ENCODE data around the gene LRP3. TPM values are rescaled to one million over a fixed set of nuclear protein-coding genes. Genes with fewer than 3 reads are reported as not detected.
"Not testable (repeated sequence)": the region's sequence is repeated elsewhere in the genome, so short reads cannot be mapped to it uniquely, and the experiment has no call there.

The LRP3 gene
- total and polyA plus RNA-seq, 12 donors, result 8.5 to 23.6 (median 15.9) TPM

DNA sequence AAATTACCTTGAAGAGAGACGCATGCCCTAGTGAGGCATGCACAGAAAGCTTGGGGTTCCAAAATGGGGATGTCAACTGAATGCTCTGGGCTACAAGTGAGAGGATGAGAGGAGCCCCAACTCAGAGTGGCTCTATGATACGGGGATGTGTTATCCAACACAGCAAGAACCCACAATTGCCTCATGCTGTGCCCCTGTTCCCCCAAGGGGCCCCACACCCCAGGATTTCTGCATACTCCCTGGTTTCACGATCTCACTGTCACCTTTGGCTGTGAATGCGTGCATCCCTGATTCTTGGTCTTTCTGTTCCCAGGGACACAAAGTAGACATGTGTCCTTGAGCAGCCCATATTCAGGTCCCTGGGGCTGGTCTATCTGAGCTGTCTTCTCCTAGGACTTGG lies 32.9 kb upstream of the LRP3 start:
- no peak for DNase-seq
- no peak for ATAC-seq
- TF ChIP-seq, protein P1, sequence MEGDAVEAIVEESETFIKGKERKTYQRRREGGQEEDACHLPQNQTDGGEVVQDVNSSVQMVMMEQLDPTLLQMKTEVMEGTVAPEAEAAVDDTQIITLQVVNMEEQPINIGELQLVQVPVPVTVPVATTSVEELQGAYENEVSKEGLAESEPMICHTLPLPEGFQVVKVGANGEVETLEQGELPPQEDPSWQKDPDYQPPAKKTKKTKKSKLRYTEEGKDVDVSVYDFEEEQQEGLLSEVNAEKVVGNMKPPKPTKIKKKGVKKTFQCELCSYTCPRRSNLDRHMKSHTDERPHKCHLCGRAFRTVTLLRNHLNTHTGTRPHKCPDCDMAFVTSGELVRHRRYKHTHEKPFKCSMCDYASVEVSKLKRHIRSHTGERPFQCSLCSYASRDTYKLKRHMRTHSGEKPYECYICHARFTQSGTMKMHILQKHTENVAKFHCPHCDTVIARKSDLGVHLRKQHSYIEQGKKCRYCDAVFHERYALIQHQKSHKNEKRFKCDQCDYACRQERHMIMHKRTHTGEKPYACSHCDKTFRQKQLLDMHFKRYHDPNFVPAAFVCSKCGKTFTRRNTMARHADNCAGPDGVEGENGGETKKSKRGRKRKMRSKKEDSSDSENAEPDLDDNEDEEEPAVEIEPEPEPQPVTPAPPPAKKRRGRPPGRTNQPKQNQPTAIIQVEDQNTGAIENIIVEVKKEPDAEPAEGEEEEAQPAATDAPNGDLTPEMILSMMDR (IDR thresholded peaks at IDR 0.05), result no peak
- Histone ChIP-seq H3K27ac (no peak overlapping the region), H3K4me1 (peaks cover 0 to 34% (median 0%) of the 10 kb centered on the region in 9 donors), H3K36me3 (no peaks in the 10 kb centered on the region), H3K27me3 (no peaks in the 10 kb centered on the region), H3K4me3 (no peak overlapping the region), H3K9me3 (no peaks in the 10 kb centered on the region)
- 64 to 75% methylated on average over 4 of the region's 4 CpGs for WGBS, 2 donors
- intact Hi-C loops (cut with DNase I), result no loop called here

DNA sequence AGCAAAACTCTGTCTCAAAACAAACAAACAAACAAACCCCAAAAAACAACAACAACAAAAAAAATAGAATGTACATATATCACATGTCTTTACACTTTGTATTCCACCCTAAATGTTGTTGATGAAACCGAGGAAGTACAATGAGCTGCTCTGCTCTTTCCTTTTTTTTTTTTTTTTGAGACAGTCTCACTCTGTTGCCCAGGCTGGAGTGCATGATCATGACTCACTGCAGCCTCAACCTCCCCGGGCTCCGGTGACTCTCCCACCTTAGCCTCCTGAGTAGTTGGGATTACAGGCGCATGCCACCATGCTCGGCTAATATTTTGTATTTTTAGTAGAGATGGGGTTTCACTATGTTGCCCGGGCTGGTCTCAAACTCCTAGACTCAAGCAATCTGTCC lies 30.6 kb upstream of the LRP3 start:
- Histone ChIP-seq H3K27ac (no peak overlapping the region), H3K4me3 (no peak overlapping the region), H3K9me3 (peaks cover 0 to 17% (median 0%) of the 10 kb centered on the region in 11 donors), H3K4me1 (peaks cover 0 to 28% (median 0%) of the 10 kb centered on the region in 9 donors), H3K27me3 (no peaks in the 10 kb centered on the region), H3K36me3 (no peaks in the 10 kb centered on the region)
- DNase-seq, result no peak
- TF ChIP-seq, protein P1 (IDR thresholded peaks at IDR 0.05), result no peak
- intact Hi-C loops (cut with DNase I), result no loop called here
- 90 to 92% methylated on average over 6 of the region's 6 CpGs for WGBS, 2 donors
- no peak for ATAC-seq

DNA sequence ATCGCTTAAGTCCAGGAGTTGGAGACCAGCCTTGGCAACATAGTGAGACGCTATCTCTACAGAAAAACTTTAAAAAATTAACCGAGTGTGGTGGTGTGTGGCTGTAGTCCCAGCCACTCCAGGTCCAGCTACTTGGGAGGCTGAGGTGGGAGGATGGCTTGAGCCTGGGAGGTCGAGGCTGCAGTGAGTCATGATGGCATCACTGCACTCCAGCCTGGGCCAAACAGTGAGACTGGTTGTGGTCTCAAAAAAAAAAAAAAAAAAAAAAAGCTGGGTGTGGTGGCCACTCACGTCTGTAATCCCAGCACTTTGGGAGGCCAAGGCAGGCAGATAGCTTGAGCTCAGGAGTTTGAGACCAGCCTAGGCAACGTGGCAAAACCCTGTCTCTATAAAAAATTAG lies 28.1 kb upstream of the LRP3 start:
- ATAC-seq; DNase-seq; intact Hi-C loops (cut with DNase I); H3K27ac ChIP-seq; H3K4me3 ChIP-seq; H3K27me3 ChIP-seq; H3K4me1 ChIP-seq; H3K36me3 ChIP-seq: not testable (repeated sequence)
- H3K9me3 ChIP-seq, result peaks cover 0 to 23% (median 0%) of the 10 kb centered on the region in 11 donors
- 74 to 75% methylated on average over 6 of the region's 6 CpGs for WGBS, 2 donors

DNA sequence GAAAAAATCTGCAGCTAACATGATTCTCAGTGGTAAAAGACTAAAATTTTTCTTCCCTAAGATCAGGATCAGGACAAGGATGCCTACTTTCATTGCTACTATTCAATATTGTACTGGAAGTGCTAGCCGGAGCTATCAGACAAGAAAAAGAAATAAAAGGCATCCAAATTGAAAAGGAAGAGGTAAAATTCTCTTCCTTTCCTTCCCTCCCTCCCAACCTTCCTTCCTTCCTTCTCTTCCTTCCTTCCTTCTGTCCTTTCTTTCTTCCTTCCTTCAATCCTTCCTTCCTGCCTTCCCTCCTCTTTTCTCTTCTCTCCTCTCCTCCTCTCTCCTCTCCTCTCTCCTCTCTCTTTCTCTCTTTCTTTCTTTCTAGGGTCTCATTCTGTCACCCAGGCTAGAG lies 26.7 kb upstream of the LRP3 start:
- intact Hi-C loops (cut with DNase I), result no loop called here
- DNase-seq (no peak), ATAC-seq (no peak)
- TF ChIP-seq, protein P1 (IDR thresholded peaks at IDR 0.05), result no peak
- H3K4me3 ChIP-seq, result no peak overlapping the region
- H3K27ac ChIP-seq, result no peak overlapping the region
- peaks cover 0 to 2% (median 0%) of the 10 kb centered on the region in 9 donors for H3K4me1 ChIP-seq
- no peaks in the 10 kb centered on the region for H3K27me3 ChIP-seq
- H3K9me3 ChIP-seq, result peaks cover 0 to 23% (median 0%) of the 10 kb centered on the region in 11 donors
- no peaks in the 10 kb centered on the region for H3K36me3 ChIP-seq
- 94% methylated on average over 1 of the region's 1 CpG for WGBS, 2 donors

DNA sequence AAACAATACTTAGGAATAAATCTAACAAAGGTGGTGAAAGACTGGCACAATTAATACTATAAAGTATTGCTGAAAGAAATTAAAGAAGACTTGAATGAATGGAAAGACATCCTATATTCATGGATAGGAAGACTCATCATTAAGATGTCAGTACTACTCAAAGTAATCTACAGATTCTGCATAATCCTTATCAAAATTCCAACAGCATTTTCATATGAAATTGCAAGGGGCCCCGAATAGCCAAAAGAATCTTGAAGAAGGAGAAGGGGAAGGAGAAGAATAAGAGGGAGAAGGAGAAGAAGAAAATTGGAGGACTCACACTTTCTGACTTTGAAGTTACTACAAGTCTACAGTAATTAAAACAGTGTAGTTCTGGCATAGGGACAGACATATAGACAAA lies 25.6 kb upstream of the LRP3 start:
- Histone ChIP-seq H3K36me3 (no peaks in the 10 kb centered on the region), H3K4me1 (peaks cover 0 to 10% (median 5%) of the 10 kb centered on the region in 9 donors), H3K4me3 (no peak overlapping the region), H3K9me3 (peaks cover 0 to 23% (median 0%) of the 10 kb centered on the region in 11 donors), H3K27ac (no peak overlapping the region), H3K27me3 (no peaks in the 10 kb centered on the region)
- ATAC-seq (no peak), DNase-seq (no peak)
- 83 to 96% methylated on average over 1 of the region's 1 CpG for WGBS, 2 donors
- intact Hi-C loops (cut with DNase I), result no loop called here
- TF ChIP-seq, protein P1 (IDR thresholded peaks at IDR 0.05), result no peak

Measured in heart right ventricle (tissue), 16 donors.